GM12878 (cell line): Measurements from ENCODE around the gene APC2. TPM values are rescaled to one million over a fixed set of nuclear protein-coding genes. Genes with fewer than 3 reads are reported as not detected.
A peak's percentile ranks its signal among the peaks of the same experiment; 100 is the strongest.

ENCODE experiments used
- ATF7 ChIP-seq: fragments of 450-650 bp; IDR thresholded peaks from 2 replicates; pipeline ENCODE4 v1.6.1; 2016; ENCODE audit warnings: low read depth, mild to moderate bottlenecking
- BHLHE40 ChIP-seq, 2 experiments: fragments of 450-650 bp in 1 of 2; IDR thresholded peaks; 2 replicates each; pipeline ENCODE4 v1.6.1; 2011 to 2017; ENCODE audit warnings: low read depth in 2 of 2, borderline replicate concordance in 1 of 2, improper control_type of control experiment in 1 of 2, low read length in 1 of 2, mild to moderate bottlenecking in 1 of 2
- CHD2 ChIP-seq: IDR thresholded peaks from 2 replicates; pipeline ENCODE4 v1.6.1; 2011; ENCODE audit warnings: low read depth, low read length, improper control_type of control experiment, borderline replicate concordance
- CREM ChIP-seq: IDR thresholded peaks from 2 replicates; pipeline ENCODE4 v1.6.1; 2014; ENCODE audit warnings: antibody characterized with exemption, low read depth
- ETV6 ChIP-seq, 2 experiments: fragments of 450-650 bp in 1 of 2; IDR thresholded peaks in 1 of 2; conservative IDR thresholded peaks in 1 of 2; 2 replicates each; pipeline ENCODE4 v1.6.1; 2014; ENCODE audit warnings: antibody characterized with exemption in 1 of 2, borderline replicate concordance in 1 of 2, low read depth in 1 of 2, mild to moderate bottlenecking in 1 of 2, moderate library complexity in 1 of 2
- HDGF ChIP-seq: fragments of 450-650 bp; IDR thresholded peaks from 2 replicates; pipeline ENCODE4 v1.6.1; 2016; ENCODE audit warnings: antibody characterized with exemption
- IRF5 ChIP-seq: fragments of 450-650 bp; IDR thresholded peaks from 2 replicates; pipeline ENCODE4 v1.6.1; 2017; ENCODE audit warnings: borderline replicate concordance
- JUND ChIP-seq: IDR thresholded peaks from 2 replicates; pipeline ENCODE4 v1.6.1; 2012; ENCODE audit warnings: low read depth, mild to moderate bottlenecking, low read length, improper control_type of control experiment, moderate library complexity
- KDM1A ChIP-seq: fragments of 200-600 bp; sonication (generic); IDR thresholded peaks from 2 replicates; pipeline ENCODE4 v1.6.1; 2016; ENCODE audit warnings: borderline replicate concordance
- NR2C2 ChIP-seq: IDR thresholded peaks from 2 replicates; pipeline ENCODE4 v1.6.1; 2011; ENCODE audit warnings: borderline replicate concordance, low read depth; ENCODE audit not compliant: control insufficient read depth, insufficient read length
- SIX5 ChIP-seq: IDR thresholded peaks from 2 replicates; pipeline ENCODE4 v1.6.1; 2011; ENCODE audit warnings: mild to moderate bottlenecking, low read depth, low read length, moderate library complexity; ENCODE audit not compliant: severe bottlenecking
- SREBF2 ChIP-seq: IDR thresholded peaks from 2 replicates; pipeline ENCODE4 v1.6.1; 2012; ENCODE audit warnings: mild to moderate bottlenecking, low read length
- SRF ChIP-seq, 2 experiments: IDR thresholded peaks; 2 replicates each; pipeline ENCODE4 v1.6.1; 2011; ENCODE audit warnings: low read depth in 2 of 2, low read length in 2 of 2, mild to moderate bottlenecking in 1 of 2, moderate library complexity in 1 of 2
- TARDBP ChIP-seq: IDR thresholded peaks from 2 replicates; pipeline ENCODE4 v1.6.1; 2016; ENCODE audit warnings: borderline replicate concordance
- USF1 ChIP-seq: IDR thresholded peaks from 2 replicates; pipeline ENCODE4 v1.6.1; 2011; ENCODE audit warnings: borderline replicate concordance, low read depth, mild to moderate bottlenecking, moderate library complexity, mixed read lengths, low read length; ENCODE audit not compliant: insufficient read depth; ENCODE audit errors: extremely low read length
- USF2 ChIP-seq: IDR thresholded peaks from 2 replicates; pipeline ENCODE4 v1.6.1; 2011; ENCODE audit warnings: low read depth, low read length, improper control_type of control experiment, borderline replicate concordance
- ZSCAN29 ChIP-seq: fragments of 450-650 bp; IDR thresholded peaks from 2 replicates; pipeline ENCODE4 v1.6.1; 2017; ENCODE audit warnings: mild to moderate bottlenecking, moderate library complexity
- polyA plus RNA-seq, 11 experiments: library from polyadenylated mRNA; depleted of rRNA in 4 of 11; unstranded in 6 of 11; stranded (reverse) in 5 of 11; fragments of >200 nt; fragmentation: Nextera tagmentation in 4 of 11; fragmentation: Illumina TruSeq in 1 of 11; extraction: Ambion mirVana in 4 of 11; extraction: Trizol in 1 of 11; gene quantifications; 1 replicate in 1 of 11; 2 replicates in 10 of 11; pipeline versions ENCODE4 v1.2.1 to v1.2.3, GENCODE V29; 2011 to 2016; ENCODE audit warnings: inconsistent platforms in 2 of 11, missing spikeins in 2 of 11, low read depth in 1 of 11
- total RNA-seq, 4 experiments: library from RNA; depleted of rRNA in 3 of 4; stranded (reverse); fragments of >200 nt in 3 of 4; fragmentation: Illumina TruSeq in 1 of 4; extraction: Trizol in 1 of 4; gene quantifications; 2 replicates each; pipeline versions ENCODE4 v1.2.1 to v1.2.3, GENCODE V29; 2013 to 2021
- TF ChIP-seq, protein P1 (sequence below): fragments of 150-350 bp; IDR thresholded peaks from 2 replicates; pipeline ENCODE4 v1.6.1; 2016; ENCODE audit warnings: low read depth, low read length
- TF ChIP-seq, protein P2 (sequence below): fragments of 450-650 bp; IDR thresholded peaks from 2 replicates; pipeline ENCODE4 v1.6.1; 2018; ENCODE audit warnings: mild to moderate bottlenecking, low read depth, moderate library complexity; ENCODE audit not compliant: partially characterized antibody

The APC2 gene
- total and polyA plus RNA-seq, 10 of the 15 experiments (the other 5 are each of a cell fraction or from before 2014, with no cell fraction given) = under 0.01 to 0.73 (median 0.04) TPM; not detected in 5

DNA sequence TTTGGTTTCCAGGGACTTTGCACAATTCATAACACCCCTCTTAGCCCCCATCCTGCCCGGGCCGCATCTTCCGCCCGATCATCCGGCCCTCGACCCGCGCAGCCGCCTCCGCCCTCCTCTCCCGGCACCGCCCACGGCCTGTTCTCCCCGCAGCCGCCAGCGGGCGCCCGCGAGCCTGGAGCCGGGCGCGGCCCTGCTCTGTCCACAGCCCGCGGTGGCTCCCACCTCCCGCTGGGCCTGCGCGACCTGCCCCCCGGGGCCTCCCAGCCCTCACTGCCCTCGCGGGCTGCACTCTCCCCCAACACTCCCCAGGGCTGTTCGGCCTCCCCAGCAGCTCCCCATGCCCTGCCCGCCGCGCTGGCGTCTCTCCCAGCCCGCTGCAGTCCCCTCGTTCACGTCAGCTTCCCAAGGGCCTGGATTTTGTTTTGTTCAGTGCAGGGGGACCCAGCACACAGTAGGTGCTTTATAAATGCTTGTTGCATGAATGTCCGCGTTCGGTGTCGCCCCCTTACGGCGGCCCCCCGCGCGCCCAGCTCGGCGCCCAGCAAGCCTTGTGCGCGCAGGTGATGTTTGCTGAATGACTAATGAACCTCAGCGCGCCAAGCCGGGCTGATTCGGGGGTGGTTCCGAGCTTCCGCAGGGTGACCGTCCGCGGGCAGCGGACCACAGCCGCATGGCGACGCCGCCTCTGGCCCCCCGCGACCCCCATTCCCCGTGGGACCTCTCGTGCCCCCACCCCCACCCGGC lies 4.6 kb upstream of the APC2 start (continued):
- TF ChIP-seq, protein P1, sequence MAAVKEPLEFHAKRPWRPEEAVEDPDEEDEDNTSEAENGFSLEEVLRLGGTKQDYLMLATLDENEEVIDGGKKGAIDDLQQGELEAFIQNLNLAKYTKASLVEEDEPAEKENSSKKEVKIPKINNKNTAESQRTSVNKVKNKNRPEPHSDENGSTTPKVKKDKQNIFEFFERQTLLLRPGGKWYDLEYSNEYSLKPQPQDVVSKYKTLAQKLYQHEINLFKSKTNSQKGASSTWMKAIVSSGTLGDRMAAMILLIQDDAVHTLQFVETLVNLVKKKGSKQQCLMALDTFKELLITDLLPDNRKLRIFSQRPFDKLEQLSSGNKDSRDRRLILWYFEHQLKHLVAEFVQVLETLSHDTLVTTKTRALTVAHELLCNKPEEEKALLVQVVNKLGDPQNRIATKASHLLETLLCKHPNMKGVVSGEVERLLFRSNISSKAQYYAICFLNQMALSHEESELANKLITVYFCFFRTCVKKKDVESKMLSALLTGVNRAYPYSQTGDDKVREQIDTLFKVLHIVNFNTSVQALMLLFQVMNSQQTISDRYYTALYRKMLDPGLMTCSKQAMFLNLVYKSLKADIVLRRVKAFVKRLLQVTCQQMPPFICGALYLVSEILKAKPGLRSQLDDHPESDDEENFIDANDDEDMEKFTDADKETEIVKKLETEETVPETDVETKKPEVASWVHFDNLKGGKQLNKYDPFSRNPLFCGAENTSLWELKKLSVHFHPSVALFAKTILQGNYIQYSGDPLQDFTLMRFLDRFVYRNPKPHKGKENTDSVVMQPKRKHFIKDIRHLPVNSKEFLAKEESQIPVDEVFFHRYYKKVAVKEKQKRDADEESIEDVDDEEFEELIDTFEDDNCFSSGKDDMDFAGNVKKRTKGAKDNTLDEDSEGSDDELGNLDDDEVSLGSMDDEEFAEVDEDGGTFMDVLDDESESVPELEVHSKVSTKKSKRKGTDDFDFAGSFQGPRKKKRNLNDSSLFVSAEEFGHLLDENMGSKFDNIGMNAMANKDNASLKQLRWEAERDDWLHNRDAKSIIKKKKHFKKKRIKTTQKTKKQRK = no peak
- TF ChIP-seq BHLHE40 (IDR thresholded peaks at IDR 0.05; ENCODE audit: borderline replicate concordance in 1 of 2, low read depth in 2 of 2, low read length in 1 of 2) = peak; percentile 42 to 49; a peak in 2 of 4 replicates
- no peak for TF ChIP-seq TARDBP
- TF ChIP-seq SRF (IDR thresholded peaks at IDR 0.05; ENCODE audit: low read depth in 2 of 2, low read length in 2 of 2) = no peak
- TF ChIP-seq ETV6 (conservative IDR thresholded peaks at IDR 0.05 in 1 of 2, IDR thresholded peaks at IDR 0.05 in 1 of 2; ENCODE audit: borderline replicate concordance in 1 of 2, low read depth in 1 of 2) = no peak
- TF ChIP-seq ZSCAN29 = peak; percentile 42; the same call in 1 of the 2 replicates
- no peak for TF ChIP-seq IRF5
- no peak for TF ChIP-seq JUND
- no peak for TF ChIP-seq HDGF
- TF ChIP-seq, protein P2, sequence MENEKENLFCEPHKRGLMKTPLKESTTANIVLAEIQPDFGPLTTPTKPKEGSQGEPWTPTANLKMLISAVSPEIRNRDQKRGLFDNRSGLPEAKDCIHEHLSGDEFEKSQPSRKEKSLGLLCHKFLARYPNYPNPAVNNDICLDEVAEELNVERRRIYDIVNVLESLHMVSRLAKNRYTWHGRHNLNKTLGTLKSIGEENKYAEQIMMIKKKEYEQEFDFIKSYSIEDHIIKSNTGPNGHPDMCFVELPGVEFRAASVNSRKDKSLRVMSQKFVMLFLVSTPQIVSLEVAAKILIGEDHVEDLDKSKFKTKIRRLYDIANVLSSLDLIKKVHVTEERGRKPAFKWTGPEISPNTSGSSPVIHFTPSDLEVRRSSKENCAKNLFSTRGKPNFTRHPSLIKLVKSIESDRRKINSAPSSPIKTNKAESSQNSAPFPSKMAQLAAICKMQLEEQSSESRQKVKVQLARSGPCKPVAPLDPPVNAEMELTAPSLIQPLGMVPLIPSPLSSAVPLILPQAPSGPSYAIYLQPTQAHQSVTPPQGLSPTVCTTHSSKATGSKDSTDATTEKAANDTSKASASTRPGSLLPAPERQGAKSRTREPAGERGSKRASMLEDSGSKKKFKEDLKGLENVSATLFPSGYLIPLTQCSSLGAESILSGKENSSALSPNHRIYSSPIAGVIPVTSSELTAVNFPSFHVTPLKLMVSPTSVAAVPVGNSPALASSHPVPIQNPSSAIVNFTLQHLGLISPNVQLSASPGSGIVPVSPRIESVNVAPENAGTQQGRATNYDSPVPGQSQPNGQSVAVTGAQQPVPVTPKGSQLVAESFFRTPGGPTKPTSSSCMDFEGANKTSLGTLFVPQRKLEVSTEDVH = no peak
- TF ChIP-seq USF1 = no peak
- TF ChIP-seq ATF7 = no peak
- TF ChIP-seq KDM1A = no peak
- TF ChIP-seq SIX5 = no peak
- TF ChIP-seq NR2C2 = no peak
- TF ChIP-seq USF2 = no peak
- TF ChIP-seq CHD2 = no peak
- TF ChIP-seq CREM = no peak
- no peak for TF ChIP-seq SREBF2
